ENCODE measurements around the gene GALNT17.

GALNT17 gene

DNA sequence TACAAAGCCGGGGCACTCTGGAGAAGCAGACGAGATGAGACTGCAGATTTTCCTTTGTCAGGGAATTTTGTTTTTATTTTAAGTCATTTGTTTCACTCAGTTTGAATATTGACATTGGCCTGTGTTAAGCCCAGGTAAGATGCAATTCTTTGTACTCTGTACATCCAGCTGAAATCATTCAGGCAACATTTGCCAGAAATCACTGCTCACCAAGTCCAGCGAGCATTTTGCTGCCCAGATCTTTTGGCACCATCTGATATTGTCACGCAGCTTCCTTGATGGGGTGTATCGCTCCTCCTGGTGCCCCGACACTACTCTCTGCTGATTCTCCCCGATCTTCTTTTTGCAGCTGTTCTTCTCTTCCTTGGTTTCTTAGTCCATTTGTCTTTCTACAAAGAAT, 261.7 kb downstream of the GALNT17 start:
- DNase-seq (ENCODE audit: low read depth), result no peak

DNA sequence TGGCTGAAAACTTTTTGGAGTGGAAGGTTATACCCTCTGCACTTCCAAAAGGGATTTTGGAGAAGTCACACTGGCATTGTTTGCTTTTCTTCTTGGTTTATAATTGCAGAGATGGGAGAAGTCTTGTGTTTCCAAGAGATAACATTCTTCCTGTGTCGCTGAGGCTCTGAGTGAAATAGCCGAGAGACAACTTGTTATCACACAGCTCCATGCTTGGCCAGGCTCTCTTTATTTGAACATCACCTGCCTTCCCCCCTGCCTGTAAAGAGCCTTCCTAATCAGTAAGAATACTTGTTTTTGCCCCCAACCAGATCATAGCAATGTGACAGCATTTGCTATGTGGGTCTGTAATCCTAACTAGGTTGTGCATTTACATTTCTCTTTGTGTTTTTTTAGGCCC, 270.7 kb downstream of the GALNT17 start:
- DNase-seq (ENCODE audit: low read depth), result no peak

DNA sequence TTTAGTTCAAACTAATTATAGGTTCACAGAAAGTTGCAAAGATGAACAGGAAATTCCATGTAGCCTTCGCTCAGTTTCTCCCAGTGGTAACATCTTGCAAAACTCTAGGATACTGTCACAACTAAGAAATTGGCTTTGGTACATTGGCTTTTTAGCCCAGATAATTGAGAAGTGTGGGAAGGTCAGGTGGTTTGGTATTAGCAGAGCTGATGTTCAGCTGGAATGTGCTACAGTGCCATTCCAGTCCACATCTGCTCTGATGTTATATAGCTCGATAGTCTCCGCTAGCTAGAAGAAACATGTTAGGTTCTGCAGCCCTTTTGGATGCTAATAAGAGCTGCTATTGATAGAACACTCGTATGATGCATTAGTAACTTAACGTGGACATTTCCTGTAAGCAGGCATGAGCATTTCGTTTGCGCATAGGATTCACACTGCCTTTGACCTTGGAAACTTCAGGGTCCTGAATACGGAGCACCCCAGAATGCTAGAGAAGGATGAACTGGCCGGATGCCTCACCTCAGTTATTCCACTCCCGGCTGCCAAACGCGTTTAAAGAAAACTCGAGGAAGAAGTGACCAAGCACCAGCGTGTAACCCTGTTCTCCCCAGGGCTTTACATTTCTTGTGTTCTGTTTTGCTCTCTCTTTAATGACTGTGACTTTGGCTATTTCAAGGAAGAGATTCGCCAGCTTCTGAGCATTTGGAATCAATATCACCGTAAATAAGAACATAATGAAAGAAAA, 271.4 kb downstream of the GALNT17 start:
- no peak for DNase-seq (ENCODE audit: low read depth)

DNA sequence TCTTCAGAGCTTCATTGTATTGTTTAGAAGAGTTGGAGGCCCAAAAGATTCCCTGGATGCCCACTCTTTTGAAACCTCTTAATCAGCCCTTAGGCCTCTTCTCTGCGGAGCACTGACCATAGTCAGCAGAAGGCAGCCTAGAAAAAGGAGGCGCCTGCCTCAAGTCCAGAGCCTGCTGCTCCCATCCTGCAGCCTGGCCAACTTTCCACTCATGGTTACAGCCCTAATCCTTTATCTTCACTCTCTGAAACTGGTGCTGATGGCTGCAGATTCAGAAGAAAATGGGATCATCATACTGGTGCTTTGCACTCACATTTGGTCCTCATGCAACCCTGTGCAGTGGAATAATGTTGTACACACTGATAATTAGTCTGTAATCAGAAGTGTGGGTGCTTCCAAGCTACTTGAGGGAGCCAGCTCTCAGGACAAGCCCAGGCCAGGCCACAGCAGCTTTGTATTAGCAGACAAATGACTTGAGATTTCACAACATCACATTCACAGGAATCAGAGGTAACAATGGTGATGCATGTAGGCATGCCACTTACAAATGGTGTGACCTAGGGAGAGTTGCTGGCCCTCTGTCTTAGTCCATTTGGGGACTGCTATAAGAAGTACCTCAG, 272.9 kb downstream of the GALNT17 start:
- no peak for DNase-seq (ENCODE audit: low read depth)

DNA sequence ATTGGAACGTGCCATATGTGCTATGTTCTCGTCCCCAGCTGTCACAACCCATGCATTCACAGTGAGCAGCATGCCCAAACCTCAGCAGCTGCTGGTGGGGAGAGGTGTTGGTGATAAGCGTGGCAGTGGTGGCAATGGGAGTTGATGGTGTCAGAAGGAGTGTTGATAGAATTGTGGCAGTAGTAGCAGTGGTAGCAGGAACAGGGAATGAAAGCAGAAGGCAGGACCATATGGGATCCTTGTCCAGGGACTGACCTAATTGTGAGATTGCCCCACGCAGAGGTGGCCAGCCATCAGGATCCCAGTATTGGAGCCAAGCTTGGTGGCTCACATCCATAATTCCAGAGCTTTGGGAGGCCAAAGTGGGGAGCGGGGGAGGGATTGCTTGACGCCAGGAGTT, 276.3 kb downstream of the GALNT17 start:
- DNase-seq (ENCODE audit: low read depth), result no peak

DNA sequence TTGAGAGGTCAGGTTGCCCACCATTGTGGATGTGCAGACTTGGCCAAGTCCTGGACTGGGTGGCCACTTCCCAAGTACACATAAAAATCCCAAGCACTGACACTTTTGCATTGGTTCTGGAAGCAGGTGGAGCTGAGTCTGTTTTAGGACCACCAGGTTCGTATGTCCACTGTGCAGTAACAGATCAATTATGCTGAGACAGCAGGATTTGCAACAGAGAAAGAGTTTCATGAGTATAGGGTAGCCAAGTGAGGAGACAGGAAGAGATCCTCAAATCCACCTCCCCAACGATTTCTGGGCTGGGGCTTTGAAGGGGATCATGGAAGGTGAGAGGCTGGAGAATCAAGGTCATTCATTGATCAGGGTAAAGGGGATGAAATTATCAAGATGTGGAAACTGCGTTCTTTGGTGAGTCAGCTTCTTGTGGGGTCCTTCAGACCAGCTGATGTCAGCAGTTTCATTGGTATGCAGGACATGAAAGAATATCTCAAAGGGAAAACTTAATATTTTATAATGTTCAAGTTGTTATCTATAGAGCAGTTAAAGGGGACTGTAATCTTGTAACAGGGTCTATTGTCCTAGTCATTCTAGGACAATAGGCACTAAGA, 277.7 kb downstream of the GALNT17 start:
- no peak for DNase-seq (ENCODE audit: low read depth)

DNA sequence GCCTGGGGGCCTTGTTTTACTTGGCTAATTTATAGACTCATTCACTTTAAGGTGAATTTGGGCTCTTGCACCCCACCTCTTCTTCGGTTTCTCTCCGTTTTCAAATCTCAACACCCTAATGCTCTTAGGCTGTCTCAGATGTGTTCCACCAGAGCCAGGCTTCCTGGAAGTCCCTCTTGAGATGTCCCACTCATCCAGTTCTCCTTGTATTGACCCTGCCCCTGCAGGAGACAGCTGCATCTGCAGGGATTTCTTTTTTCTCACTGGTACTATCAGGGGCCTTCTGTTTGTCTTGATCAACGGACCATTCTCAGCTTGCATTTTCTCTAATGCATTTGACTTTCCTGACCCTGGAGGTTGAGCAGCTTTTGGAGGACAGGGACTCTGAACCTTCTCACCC, 279.5 kb downstream of the GALNT17 start:
- no peak for DNase-seq (ENCODE audit: low read depth)

DNA sequence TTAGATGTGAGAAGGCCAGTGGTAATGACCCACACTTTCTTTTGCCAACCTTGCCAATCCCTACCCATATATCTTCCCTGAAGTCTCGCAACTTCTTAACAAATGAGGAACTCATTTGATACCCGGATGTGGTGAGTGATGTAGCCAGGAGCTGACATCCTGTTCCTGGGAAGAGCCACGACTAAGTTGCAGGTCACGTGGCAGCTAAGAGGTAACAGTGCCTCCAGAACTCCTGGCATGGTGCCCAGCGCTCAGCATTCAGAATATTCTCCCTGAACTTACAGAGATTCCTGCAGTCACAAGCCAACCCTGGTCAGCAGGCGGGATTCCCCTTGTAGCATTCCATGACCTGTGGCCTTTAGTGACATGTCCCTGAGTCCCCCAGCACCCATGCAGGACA, 282.5 kb downstream of the GALNT17 start:
- no peak for DNase-seq (ENCODE audit: low read depth)

DNA sequence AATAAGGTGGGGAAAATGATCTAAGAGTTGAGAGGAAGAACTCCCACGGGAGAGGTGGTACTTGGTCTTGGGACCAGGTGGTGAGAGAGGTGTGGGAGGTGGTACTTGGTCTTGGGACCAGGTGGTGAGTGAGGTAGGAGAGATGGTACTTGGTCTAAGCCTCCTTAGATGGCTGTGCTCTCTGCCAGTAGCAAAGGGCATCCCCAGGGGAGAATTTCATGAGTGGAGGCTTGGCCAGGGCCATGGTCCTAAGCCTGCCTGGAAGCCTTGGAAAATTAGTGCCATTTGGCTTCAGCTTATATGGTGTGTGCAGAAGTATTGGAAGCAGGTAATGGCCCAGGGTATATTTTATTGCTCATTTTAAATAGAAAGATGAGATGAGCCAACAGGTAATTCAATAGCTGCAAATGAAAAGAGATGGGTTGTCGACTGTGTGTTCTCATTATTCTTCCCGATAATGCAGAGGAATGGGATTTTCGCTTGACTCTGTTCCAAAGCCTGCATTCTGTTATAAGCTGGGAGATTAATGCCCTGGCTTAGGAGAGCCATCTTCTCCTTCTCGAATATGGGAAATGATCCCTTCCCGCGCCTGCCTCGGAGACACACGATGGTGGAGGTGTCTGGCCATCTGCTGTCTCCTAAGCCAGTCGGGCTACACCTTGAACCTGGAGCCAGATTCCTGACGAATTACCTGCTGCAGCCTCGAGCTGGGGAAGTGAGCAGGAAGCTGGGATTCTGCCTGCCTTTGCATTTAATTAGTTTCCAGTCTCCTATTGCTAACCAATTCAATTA, 287.8 kb downstream of the GALNT17 start:
- no peak for DNase-seq (ENCODE audit: low read depth)

DNA sequence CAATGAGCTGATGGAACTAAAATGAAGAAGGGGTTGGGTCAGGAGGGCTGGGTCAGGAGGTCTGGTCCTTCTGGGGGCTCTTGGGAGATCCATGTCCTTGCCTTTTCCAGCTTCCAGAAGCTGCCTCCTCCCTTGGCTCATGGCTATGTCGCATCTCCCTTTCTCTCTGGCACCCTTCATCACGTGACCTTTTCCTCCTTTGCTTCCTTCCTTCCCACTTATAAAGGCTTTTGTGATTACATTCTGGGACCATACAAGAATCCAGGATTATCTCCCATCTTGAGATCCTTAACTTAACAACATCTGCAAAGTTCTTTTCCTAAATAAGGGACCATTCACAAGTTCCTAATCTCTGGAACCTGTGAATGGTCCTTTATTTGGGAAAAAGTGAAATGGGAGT, 290.2 kb downstream of the GALNT17 start:
- DNase-seq (ENCODE audit: low read depth), result no peak

DNA sequence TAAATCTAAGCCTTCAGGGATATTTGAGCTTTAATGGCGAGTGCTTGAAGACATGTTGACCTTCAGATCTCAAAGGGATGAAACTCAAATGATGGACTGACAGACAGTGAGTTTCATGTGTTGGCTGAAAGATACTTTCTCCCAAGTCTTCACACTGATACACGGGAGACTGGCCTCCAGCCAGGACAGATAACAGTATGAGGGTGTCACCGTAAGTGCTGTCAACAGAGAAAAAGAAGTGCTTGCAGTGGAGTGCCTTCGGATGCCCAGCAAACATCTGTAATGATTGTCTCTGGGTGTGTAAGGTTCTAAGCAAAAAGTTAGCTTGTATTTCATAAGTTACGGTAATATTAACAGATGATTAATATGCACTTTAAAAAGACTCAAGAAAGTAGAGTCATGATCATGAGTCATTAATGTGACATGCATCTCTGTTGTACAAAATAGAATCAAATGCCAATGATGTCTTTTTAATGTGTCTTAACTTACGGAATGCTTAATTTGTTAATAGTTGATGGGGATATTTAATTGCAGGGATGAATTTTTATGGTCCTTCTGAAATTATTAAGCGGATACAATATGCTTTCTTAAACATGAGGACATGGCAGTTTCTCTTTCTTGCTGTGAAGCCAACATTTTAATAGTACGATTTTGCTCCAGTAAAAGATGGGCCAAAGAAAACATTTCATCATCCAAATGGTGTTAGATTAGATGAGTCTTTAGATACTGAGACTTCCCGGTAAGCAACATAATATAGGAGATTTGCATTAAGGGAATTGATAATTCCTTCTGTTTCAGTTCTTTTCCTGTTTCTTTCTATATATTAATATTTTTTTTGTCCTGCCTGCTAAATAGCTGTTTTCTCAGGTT, 292.5 kb downstream of the GALNT17 start:
- no peak for DNase-seq (ENCODE audit: low read depth)

DNA sequence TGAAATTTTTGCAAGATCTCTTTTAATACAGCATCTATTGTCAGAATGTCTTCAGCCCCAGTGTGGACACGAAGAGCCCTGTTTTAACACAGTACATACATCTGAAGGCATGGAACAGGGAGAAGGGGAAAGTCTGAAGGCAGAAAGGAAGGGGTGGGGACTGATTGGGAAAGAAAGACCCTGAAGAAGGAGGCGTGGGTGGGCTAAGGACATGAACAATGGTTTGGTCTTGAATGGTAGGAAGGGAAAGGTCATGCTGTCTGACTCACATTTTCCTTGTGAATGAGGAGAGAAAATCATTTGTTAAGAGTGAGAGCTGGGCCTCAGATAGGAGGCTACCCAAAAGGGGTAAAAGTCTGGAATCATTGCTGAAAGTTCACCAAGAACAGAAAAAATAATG, 297.1 kb downstream of the GALNT17 start:
- DNase-seq (ENCODE audit: low read depth), result no peak

DNA sequence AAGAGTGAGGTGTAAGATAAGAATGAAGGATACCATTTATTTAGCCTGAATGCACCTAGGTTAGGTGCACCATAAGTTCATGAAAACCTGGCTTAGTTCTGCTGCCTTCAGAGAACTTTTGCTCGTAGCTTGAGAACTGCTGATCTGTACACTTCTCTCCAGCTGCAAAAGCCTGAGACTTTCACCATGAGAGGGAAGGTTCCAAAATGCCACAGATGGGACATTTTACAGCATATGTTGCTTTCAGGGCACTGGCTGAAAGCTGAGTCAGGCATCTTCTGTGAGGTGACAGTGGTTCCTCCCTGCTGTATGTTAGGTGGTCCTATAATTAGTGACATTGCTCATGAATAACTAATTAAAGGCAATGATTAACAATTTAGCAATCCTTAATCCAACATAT, 298.3 kb downstream of the GALNT17 start:
- DNase-seq (ENCODE audit: low read depth), result no peak

DNA sequence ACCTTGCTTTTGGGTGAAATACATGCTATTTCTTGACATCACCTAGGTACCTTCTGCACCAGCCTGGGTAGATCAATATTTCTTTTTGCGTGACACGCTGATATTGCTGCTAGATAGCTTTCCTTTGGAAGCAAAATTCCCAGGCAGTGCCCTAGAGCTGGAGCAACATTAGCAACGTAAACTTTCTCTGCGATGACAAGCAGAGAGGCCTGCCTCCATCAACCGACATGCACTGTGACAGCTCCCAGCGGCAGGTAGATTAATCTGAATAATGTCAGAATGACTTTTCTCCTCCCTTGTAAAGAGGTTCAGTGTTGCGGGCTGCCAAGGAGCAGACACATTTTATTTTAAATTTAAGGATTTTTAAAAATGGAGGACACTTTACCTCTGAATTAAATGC, 307.4 kb downstream of the GALNT17 start:
- DNase-seq (ENCODE audit: low read depth), result no peak

DNA sequence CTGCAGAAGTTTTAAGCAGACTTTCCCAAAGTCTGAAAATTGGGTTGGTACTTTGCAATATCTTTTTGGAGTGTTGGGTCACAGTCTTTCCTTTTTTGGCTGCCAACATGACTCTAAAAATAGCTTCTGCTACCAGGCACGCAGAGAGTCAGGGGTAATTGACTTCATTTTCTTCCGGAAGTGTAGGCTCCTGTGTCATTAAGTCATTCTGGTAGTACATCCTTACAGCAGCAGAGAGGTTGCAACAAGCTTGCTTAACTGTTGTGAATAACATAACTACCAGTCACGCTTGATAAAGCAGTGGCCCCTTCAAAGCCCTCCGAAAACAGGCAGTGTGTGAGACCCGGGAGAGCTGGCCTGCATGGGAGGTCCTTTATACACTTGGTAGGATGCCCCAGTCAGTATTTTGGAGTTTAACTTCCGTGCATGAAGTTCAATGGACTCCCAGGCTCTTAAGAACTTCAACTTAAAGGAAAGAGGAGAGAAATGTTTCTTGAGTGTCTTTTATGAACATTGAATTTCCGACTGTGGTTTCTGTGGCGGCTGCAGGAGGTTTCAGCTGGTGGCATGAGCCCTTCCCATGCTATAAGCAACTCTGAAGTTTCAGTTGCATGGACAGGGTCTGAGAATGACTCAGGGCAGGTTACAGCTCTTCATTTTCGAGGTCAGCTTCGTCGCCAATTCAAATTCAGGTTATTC, 310.7 kb downstream of the GALNT17 start:
- no peak for DNase-seq (ENCODE audit: low read depth)

DNA sequence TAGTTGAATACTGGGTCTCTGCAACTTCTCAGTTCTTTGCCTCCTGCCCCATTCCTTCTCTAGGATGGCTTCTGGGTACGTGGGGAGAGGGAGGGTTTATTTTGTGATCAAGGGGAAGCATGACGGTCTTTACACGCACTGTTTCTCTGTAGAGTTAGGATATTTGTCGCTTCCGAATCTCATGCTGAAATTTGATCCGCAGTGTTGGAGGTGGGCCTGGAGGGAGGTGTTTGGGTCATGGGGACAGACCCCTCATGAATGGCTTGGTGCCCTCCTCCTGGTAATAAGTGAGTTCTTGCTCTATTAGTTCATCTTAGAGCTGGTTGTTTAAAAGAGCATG, 311.2 kb downstream of the GALNT17 start:
- no peak for DNase-seq (ENCODE audit: low read depth)

DNA sequence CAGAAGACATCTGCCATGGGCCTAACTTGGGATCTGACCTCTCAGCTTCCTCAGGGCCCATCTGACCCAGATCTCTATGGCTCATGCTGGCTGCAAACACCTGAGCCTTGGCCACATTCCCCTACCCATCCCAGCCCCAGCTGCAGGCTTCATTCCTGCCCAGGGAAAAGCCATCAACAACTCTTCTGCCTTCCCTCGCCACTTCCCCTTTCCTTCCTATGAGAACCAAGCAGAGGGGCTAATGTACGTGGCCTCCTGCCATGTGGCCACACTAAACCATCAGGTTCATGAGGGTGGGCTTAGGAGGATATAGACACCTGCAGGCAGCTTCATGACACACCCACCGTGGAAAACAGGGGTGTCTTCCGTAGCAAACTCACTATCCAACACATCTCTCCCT, 312.2 kb downstream of the GALNT17 start:
- no peak for DNase-seq (ENCODE audit: low read depth)

DNA sequence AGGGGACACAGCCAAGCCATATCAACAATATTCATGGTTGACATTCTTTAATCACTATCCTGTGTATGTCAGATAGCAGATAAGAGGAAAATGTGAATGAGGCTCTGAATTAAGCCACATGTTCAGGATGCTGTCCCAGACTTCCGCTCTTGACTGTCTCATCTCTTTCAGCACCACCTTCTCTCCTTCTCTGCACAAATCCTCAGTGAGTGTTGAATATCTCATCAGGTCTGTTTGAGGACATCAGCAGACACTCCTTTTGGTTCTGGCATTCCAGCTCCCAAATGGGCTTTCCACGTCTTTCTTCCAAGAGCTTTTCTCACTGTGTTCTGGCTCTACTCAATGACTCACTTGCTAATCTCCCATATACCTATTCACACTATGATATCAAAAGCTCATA, 321.7 kb downstream of the GALNT17 start:
- no peak for DNase-seq (ENCODE audit: low read depth)

DNA sequence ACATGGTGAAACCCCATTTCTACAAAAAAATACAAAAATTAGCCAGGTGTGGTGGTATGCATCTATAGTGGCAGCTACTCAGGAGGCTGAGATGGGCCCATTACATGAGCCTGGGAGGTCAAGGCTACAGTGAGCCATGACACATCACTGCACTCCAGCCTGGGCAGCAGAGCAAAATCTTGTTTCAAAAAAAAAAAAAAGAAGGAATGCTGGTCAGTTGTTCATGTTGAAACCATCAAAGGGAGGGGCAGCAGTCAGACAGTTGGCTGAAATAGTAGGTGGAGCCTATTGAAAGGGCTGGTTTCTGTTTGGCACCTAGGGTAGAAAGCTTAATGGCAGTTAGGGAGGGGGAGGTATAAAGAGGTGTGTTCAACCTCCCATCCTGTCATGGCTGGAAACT, 323.0 kb downstream of the GALNT17 start:
- no peak for DNase-seq (ENCODE audit: low read depth)

DNA sequence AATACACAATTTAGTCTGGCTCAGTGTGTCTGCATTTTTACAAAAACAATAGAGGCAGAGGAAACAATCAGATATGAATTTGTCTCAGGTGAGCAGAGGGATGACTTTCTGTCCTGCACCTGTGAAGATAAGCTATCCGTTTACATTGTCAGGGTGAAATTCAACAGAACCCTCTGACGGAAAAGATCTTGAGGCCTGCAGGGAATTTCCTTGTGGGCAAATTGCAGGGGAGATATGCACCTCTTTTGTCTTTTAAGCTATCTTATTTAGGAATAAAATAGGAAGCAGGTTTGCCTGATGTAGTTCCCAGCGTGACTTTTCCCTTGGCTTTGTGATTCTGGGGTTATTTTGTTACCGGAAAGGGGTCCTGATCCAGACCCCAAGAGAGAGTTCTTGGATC, 325.1 kb downstream of the GALNT17 start:
- DNase-seq (ENCODE audit: low read depth), result no peak

DNA sequence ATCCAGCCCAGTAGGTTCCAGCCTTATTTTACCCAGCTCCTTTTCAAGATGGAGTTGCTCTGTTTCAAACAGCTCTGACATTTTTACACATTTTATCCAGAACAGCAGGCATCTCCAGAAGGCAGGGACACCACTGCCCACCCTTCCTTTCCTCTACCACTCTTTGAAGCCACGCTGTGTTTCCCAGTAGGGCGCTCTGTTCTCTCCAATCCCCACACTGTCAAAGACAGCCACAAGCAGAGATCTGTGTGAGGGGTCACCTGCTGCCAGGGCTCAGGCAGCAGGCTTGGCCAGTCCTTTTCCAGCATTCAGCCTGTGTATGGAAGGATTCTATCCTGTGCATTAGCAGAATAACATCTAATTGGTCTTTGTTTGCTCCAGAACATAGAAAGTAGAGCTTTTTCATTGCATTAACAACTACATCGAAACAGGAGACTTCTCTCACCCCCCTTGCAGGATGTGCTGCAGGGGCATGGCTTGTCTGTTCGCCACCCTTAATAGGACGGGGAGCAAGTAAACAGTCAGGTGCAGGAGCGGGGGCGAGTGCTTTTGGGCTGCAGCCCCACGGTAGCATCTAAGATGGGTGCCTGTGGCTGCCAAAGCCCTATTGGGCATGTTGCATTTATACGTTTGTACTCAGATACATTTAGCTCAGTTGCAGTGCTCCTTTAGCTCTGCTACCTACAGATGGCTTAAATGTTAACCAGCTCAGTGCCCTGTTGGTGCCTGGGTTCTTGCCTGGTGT, 326.1 kb downstream of the GALNT17 start:
- no peak for DNase-seq (ENCODE audit: low read depth)
